Right ventricle myocardium inferior (tissue), 1 donor: Measurements from ENCODE around the gene GSTM2. TPM values are rescaled to one million over a fixed set of nuclear protein-coding genes. Genes with fewer than 3 reads are reported as not detected.
"Not testable (repeated sequence)": the region's sequence is repeated elsewhere in the genome, so short reads cannot be mapped to it uniquely, and the experiment has no call there.

Experiments
- ATAC-seq: fragments of 200-7000 bp; cut with Tn5 transposase; one replicate; pipeline ENCODE4 v1.9.1; 2020; ENCODE audit warnings: mild to moderate bottlenecking, moderate library complexity
- DNase-seq: peaks from one replicate; pipeline ENCODE4 v3.0.0; 2021; ENCODE audit errors: missing footprints
- intact Hi-C: fragments of 100-400 bp; cut with DNase I; formaldehyde crosslinking; loops from one replicate; pipeline ENCODE4 v1.11.0; 2022
- total RNA-seq: library from RNA; stranded (reverse); fragmentation: NEBNext Ultra II Directional; extraction: Animal tissue kit (Norgen Biotek cat#: 25700); gene quantifications from one replicate; pipeline ENCODE4 v1.2.1, GENCODE V29; 2021
- donor health status: DM: no; HTN: yes; CAD: no; lungs with severe emphysema.

The GSTM2 gene
- total RNA-seq, 1 donor from 2014 or later = 77.4 TPM

DNA sequence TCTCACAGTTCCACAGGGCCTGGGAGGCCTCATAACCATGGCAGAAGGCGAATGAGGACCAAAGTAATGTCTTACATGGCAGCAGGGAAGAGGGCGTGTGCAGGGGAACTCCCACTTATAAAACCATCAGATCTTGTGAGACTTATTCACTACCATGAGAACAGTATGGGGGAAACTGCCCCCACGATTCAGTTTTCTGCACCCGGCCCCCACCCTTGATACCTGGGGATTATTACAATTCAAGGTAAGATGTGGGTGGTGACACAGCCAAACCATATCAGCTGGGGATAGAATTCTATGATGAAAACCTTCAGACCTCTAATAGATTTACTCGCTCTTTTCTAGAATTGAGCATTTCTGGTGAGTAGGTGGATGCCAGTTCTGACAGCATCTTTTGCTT lies 26.5 kb downstream of the GSTM2 start:
- DNase-seq, intact Hi-C loops, ATAC-seq: not testable (repeated sequence)

DNA sequence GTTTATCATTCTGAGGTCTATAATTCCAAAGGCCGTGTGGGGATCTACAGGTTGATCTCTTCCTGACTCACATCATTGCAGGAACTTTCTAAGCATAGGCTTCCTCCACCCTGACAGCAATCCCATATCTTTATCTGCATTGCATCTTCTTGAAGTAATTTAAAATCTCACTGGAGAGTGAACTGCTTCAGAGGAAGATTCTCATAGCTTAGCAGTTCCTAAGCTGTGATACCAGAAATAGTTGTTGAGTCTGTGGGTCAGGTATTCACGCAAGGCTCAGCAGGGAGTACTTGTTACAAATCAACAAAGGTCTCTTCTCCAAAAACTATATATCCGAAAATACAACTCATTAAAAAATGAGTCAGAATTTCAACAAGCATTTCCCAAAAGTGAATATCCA lies 27.3 kb downstream of the GSTM2 start:
- intact Hi-C loops, DNase-seq, ATAC-seq: not testable (repeated sequence)

DNA sequence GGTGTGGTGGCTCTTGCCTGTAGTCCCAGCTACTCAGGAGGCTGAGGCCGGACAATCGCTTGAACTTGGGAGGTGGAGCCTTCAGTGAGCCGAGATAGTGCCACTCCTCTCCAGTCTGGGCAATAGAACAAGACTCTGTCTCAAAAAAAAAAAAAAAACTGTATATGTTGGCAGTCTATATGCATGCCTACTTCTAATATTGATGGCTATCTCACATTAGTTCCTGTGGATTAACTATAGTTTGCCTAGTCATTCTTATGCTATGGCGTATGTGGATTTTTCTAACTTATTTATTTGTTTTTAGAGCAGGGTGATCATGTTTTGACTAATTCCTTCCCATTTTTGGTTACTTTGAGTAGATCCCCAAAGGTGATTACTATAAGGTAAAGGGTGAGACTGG lies 29.2 kb downstream of the GSTM2 start:
- no peak for ATAC-seq
- intact Hi-C loops = no loop called here
- DNase-seq = no peak

DNA sequence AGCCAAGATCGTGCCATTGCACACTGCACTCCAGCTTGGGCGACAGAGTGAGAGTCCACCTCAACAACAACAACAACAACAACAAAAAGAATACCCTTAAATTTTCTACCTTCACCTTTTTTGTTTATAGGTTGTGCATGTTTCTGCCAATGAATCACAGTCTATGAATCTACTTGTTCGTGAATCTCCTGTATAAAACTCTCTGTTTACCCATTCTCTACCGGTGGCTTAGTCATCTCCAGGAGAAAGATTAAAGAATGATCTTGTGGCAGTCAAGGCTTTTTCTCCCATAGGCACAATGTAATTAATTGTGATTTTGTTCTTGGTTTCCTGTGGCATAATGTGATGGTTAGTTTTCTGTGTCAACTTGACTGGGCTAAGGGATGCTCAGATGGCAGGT lies 30.0 kb downstream of the GSTM2 start:
- intact Hi-C loops, ATAC-seq, DNase-seq: not testable (repeated sequence)

DNA sequence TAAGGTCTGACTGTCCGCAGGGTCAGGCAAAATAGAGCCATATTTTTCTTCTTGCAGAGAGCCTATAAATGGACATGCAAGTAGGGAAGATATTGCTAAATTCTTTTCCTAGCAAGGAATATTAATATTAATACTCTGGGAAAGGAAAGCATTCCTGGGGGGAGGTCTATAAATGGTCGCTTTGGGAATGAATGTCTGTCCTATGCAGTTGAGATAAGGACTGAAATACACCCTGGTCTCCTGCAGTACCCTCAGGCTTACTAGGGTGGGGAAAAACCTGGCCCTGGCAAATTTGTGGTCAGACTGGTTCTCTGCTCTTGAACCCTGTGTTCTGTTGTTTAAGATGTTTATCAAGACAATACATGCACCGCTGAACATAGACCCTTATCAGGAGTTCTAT lies 35.1 kb downstream of the GSTM2 start:
- DNase-seq, ATAC-seq, intact Hi-C loops: not testable (repeated sequence)

DNA sequence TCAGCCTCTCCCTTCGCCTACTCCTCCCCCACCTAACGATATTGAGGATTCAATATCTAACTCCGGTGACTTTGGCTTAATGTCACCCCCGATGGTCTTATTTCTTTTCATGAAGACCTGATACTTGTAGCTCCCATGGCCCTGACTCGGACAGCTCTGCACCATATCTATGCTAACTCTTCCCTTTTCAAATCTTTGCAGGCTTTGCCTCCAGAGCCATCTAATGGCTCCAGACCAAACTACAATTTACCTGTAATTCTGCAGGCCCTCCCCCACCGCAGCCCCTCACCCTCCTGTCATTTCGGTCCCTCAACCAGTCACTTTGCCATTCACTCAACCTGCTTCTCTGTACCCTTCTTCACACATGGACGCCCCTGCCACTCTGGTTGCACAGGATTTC lies 36.3 kb downstream of the GSTM2 start:
- intact Hi-C loops = no loop called here
- no peak for ATAC-seq

DNA sequence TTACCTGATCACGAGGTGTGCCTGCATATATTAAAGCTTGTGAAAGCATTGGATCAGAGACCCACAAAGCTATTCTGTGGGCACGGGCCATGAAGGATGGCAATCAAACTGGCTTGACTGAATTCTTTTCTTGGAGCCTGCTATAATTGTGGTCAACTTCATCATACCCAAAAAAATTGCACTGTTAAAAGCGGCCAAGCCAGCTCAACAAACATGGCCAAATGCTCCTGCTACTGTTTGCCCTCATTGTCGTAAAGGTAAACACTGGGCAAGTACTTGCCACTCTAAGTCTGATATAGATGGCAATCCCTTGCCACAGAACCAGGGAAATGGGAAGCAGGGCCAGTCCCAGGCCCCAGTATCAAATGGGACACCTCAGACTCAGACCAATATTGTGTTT lies 37.6 kb downstream of the GSTM2 start:
- no peak for DNase-seq
- intact Hi-C loops = no loop called here
- ATAC-seq = no peak

More for the DNA sequence above, 36.3 kb downstream of the GSTM2 start:
- DNase-seq = no peak

DNA sequence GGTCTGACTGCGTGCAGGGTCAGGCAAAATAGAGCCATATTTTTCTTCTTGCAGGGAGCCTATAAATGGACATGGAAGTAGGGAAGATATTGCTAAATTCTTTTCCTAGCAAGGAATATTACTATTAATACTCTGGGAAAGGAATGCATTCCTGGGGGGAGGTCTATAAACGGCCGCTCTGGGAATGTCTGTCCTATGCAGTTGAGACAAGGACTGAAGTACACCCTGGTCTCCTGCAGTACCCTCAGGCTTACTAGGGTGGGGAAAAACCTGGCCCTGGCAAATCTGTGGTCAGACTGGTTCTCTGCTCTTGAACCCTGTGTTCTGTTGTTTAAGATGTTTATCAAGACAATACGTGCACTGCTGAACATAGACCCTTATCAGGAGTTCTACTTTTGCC lies 41.1 kb downstream of the GSTM2 start:
- ATAC-seq, DNase-seq, intact Hi-C loops: not testable (repeated sequence)

DNA sequence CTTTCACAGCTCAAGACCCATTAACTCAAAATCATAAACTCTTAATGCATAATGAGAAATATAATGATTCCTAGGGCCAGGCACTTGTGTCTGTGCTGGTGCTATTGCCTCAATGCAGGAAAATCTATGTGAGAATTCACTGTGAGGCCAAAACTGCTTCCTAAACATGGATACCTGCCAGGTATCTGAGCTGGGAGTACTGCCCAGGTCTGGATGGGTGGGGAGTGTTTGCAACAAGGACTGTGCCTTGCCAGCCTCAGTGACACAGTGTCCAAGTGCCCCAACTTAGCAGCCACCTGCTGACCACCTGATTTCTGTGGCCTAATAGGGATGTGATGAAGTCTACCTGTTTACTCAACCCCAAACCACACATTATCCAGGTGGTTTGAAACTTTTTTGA lies 42.0 kb downstream of the GSTM2 start:
- intact Hi-C loops, ATAC-seq, DNase-seq: not testable (repeated sequence)

DNA sequence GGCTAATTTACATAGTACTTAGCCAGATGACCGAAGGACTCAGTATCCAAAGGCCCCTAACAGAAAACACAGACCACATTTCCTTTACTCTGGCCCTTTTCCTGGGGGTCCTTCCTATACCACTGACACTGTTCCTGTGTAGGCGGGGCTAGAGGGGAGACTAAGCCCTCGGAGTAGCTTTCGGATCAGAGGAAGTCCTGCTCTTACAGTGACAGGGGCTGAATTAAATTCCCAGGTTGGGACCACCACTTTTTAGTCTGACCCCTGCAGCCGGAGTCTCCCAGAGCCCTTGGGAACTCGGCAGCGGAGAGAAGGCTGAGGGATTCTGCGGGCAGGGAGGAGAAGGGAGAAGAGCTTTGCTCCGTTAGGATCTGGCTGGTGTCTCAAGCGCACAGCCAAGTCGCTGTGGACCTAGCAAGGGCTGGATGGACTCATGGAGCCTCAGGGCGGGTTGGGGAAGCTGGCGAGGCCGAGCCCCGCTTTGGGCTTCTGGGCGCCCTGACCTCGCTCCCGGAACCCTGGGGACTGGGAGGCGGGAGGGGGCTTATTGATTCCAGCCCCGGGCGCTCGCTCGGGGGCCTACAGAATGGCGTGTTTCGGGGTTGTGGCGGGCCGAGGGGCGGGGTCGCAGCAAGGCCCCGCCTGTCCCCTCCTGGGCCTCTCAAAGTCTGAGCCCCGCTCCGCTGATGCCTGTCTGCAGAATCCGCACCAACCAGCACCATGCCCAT lies 43.9 kb downstream of the GSTM2 start, which contains the start of gene GSTM5:
TSS of gene GSTM5 (plus strand) at position 659 of the 728 bp plus-strand sequence. CDS start at position 721, 62 bp downstream.
- intact Hi-C loops = not testable (repeated sequence)
- peak; percentile 69 for ATAC-seq
- peak; percentile 62 for DNase-seq

DNA sequence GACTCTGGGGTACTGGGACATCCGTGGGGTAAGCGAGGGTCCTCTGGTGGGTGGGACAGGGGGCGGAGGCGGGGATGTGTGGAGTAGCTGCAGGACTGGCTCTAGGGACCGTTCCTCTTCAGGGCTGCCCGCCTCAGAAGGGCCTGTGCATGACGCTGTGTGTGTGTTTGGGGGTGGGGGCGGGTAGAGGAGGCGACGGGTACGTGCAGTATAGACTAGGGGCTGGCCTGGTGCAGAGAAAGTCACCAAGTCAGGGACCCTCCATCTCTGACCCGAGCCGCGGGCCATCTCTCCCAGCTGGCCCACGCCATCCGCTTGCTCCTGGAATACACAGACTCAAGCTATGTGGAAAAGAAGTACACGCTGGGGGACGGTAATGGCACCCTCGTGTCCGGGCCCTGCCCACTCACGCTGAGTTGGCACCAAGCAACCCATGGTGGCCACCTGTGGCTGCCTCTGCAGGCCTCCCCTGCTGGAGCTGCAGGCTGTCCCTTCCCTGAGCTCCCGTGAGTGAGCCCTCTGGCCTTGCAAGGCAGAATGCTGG lies 44.5 kb downstream of the GSTM2 start:
- peak; percentile 2 for ATAC-seq
- intact Hi-C loops = no loop called here
- DNase-seq = peak; percentile 44

DNA sequence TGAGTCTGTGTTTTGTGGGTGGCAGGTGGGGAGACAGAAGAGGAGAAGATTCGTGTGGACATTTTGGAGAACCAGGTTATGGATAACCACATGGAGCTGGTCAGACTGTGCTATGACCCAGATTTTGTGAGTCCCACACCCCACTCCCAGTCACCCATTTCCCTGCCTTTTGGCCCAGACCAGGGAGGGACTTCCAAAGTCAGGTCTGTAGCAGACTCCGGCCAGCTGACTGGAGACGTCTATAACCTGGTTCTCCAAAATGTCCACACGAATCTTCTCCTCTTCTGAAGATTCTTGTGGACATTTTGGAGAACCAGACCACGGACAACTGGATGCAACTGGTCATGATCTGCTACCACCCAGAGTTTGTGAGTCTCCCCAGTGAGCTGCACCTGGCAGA lies 45.8 kb downstream of the GSTM2 start:
- intact Hi-C loops = no loop called here
- DNase-seq (no peak), ATAC-seq (no peak)

DNA sequence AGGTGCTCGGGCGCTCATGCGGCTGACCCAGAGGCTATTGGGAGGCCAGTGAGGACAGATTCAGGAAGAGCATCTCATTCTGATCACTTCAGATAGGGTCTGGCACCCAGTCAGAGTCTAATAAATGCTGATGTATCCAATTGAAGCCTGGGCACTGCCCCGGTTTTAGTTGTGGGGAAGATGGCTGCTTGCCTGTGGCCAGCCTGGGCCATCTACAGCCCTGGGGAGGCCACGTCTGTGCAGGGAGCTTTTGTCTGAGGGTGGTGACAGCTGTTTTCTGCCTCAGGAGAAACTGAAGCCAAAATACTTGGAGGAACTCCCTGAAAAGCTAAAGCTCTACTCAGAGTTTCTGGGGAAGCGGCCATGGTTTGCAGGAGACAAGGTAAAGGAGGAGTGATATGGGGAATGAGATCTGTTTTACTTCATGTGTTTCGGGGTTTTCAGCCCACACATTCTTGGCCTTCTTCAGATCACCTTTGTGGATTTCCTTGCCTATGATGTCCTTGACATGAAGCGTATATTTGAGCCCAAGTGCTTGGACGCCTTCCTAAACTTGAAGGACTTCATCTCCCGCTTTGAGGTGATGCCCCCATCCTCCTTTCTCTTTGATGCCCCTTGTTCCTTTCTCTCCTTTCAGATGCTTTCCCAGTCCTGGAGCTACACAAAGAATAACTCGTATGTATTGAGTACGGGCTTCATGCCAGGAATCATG lies 47.0 kb downstream of the GSTM2 start:
- ATAC-seq (no peak), DNase-seq (no peak)
- intact Hi-C loops = loop anchor here (5.0 kb wide), 2 partner anchors 48 to 57 kb away; partner anchors contain the start of gene GSTM2

DNA sequence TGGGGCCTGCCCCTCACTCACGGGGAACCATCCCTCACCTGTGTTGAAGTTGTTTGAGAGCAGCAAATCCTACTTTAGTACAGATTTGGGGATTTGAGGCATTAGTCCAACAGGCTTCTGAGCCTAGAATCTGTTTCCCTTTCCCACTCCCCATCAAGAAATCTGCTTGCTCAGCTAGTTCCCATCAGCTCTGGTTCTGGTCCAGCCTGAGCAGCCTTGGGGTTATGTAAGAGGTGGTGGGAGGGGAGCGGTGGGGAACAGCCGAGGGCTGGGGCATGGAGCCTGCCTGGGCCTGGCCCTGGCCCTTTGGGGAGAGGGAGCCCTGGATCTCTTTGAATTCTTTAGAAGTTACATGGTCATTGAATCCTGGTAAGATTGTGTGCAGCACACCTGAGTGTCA lies 48.3 kb downstream of the GSTM2 start:
- ATAC-seq = no peak
- peak; percentile 48 for DNase-seq
- intact Hi-C loops = loop anchor here (5.0 kb wide), 2 partner anchors 49 to 56 kb away; partner anchors contain the start of gene GSTM2

DNA sequence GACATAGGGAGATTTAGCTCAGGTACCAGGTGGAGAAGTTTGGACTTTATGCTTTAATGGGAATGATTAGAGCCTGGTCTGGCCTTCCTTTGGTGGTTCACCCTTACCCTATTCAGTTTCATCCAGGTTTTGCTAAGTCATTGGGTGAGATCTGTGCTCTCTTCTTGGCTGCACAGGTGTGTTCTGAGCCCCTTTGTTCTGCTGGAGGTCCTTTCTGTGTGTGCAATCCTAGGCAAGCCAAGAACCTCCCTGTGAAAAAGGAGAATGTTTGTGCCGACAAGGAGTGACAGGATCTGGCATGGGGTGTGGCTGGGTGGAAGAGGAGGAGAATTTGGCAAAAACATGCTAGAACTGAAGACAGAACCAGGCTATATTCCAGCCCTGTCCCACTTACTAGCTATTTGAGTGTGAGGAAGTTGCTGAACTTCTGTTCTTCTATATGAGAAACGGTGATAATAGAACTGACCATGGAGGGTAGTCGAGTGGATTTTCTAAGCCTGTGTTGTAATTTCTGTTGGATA lies 48.8 kb downstream of the GSTM2 start:
- ATAC-seq (peak; percentile 45), DNase-seq (no peak)
- intact Hi-C loops = loop anchor here (5.0 kb wide), 2 partner anchors 49 to 56 kb away; partner anchors contain the start of gene GSTM2

DNA sequence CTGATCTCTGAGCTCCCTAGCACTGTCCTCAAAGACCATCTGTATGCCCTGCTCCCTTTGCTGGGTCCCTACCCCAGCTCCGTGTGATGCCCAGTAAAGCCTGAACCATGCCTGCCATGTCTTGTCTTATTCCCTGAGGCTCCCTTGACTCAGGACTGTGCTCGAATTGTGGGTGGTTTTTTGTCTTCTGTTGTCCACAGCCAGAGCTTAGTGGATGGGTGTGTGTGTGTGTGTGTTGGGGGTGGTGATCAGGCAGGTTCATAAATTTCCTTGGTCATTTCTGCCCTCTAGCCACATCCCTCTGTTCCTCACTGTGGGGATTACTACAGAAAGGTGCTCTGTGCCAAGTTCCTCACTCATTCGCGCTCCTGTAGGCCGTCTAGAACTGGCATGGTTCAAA lies 49.9 kb downstream of the GSTM2 start:
- DNase-seq (no peak), ATAC-seq (no peak)
- intact Hi-C loops = loop anchor here (5.0 kb wide), 2 partner anchors 50 to 55 kb away; partner anchors contain the start of gene GSTM2

DNA sequence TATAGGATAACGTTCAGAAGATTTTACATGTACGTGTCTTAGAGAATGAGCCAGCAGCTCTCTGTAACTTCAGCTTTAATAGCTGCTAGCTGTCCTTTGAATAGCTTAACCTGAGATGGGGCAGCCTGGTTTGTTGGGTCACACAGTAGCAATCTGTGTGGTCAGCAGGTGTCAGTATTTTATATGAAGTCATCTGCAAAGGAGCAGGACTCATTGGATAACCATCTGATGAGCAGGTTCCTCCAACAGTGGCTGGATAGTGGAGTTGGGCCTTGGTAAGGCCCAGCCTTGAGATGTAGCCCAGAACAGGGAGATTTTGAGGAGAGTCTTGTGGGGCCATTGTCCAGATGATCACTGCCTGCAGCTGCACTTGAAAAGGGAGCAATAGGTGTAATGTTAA lies 50.6 kb downstream of the GSTM2 start:
- ATAC-seq (peak; percentile 47), DNase-seq (no peak)
- intact Hi-C loops = loop anchor here (5.0 kb wide), 2 partner anchors 51 to 54 kb away; partner anchors contain the start of gene GSTM2

DNA sequence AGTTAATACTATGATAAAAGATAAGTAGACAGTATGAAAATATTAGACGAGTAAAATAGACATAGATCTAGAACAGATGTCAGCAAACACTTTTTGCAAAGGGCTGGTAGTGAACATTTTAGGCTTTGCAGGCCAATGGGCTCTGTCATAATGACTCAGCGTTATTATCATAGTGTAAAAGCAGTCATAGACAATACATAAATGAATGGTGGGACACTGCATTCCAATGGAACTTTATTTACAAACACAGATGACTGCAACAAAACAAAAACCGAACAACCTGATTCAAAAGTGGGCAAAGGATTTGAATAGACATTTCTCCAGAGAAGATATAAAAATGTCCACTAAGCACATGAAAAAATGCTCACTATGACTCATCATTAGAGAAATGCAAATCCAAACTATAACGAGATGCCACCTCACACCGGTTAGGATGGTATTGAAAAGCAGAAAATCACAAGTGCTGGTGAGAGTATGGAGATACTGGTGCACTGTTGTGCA lies 51.5 kb downstream of the GSTM2 start:
- intact Hi-C loops = loop anchor here (5.0 kb wide), 2 partner anchors 52 to 53 kb away; partner anchors contain the start of gene GSTM2

DNA sequence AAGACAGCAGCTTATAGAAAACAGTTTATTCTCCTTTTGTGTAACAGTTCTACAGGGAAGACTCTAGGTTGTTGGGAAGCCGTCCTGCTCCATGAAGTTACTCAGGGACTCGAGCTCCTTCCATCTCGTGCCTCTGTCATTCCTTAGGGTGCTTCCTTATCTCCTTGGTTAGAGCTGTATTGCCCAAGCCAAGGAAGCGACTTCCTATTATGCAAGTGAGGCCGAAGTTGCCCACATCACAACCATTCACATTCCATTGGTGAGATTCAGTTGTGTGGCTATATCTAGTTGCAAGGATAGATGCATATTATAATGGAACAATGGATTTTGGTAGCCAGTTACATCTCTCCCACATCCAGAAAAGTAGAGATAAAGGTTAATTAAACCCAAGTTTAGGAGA lies 53.2 kb downstream of the GSTM2 start:
- intact Hi-C loops = no loop called here
- ATAC-seq (no peak), DNase-seq (no peak)

More for the DNA sequence above, 51.5 kb downstream of the GSTM2 start:
- no peak for ATAC-seq
- DNase-seq = no peak
